HFFc6 (cell line): ENCODE results near the gene ADAMTS9. TPM values are rescaled to one million over a fixed set of nuclear protein-coding genes. Genes with fewer than 3 reads are reported as not detected.

Source experiments
- DNase-seq: peaks from one replicate; pipeline ENCODE4 v3.0.0-alpha.2; 2018
- H3K27ac Mint-ChIP-seq: 2 replicates; pipeline ENCODE4 v1.8.0; 2020; ENCODE audit warnings: mild to moderate bottlenecking, mixed read lengths
- H3K27me3 Mint-ChIP-seq: 2 replicates; pipeline ENCODE4 v1.8.0; 2021; ENCODE audit warnings: mild to moderate bottlenecking, moderate library complexity, mixed read lengths; ENCODE audit not compliant: insufficient read depth
- H3K36me3 Mint-ChIP-seq: 2 replicates; pipeline ENCODE4 v1.8.0; 2021; ENCODE audit warnings: low read depth, mixed read lengths
- H3K4me1 Mint-ChIP-seq: 2 replicates; pipeline ENCODE4 v1.8.0; 2020; ENCODE audit warnings: low read depth, mixed read lengths
- H3K4me3 Mint-ChIP-seq: 2 replicates; pipeline ENCODE4 v1.8.0; 2020; ENCODE audit warnings: mild to moderate bottlenecking, moderate library complexity, mixed read lengths
- H3K9me3 Mint-ChIP-seq: 2 replicates; pipeline ENCODE4 v1.8.0; 2020; ENCODE audit warnings: mild to moderate bottlenecking, mixed read lengths
- CTCF ChIP-seq: fragments of 200-600 bp; sonication (generic); IDR thresholded peaks from 2 replicates; pipeline ENCODE4 v1.5.0; 2021; ENCODE audit warnings: antibody characterized with exemption, mild to moderate bottlenecking
- long read RNA-seq: library from polyadenylated mRNA; unstranded; transcript quantifications from one replicate; pipeline ENCODE4 v2.0.0, GENCODE V29; 2019
- total RNA-seq, 6 experiments: library from RNA; stranded (reverse); fragmentation: NEBNext Ultra II Directional; extraction: Animal tissue kit (Norgen Biotek cat#: 25700); gene quantifications; 2 replicates in 1 of 6; 3 replicates in 5 of 6; pipeline ENCODE4 v1.2.3, GENCODE V29; 2021

Gene ADAMTS9
- under 1 TPM in 5 of 6 experiments, not detected in 1; 0.07 to 0.14 (median 0.12) TPM for total RNA-seq
- long read RNA-seq: 0 reads

- Mint-ChIP-seq H3K36me3 (no peaks in the 10 kb centered on the region), H3K4me1 (peaks cover 28% of the 10 kb centered on the region), H3K27me3 (peaks cover 18% of the 10 kb centered on the region), H3K4me3 (peak within 1 kb of the TSS; percentile 90), H3K9me3 (no peaks in the 10 kb centered on the region), H3K27ac (no peak within 1 kb of the TSS)
- no peak for TF ChIP-seq CTCF
- no peak for DNase-seq
Measured at GRCh38 chr3:64687781-64688604, at the start of gene ADAMTS9. Gene ADAMTS9 (minus strand): TSS chr3:64688000. CDS start chr3:64687657, 343 bp downstream.

- no peak overlapping the region for H3K4me3 Mint-ChIP-seq
- H3K27me3 Mint-ChIP-seq: peaks cover 3% of the 10 kb centered on the region; the same call in 1 of the 2 replicates
- peaks cover 6% of the 10 kb centered on the region; the same call in 1 of the 2 replicates for H3K9me3 Mint-ChIP-seq
- no peaks in the 10 kb centered on the region for H3K36me3 Mint-ChIP-seq
- no peak overlapping the region for H3K27ac Mint-ChIP-seq
- DNase-seq: no peak
- no peaks in the 10 kb centered on the region for H3K4me1 Mint-ChIP-seq
- no peak for TF ChIP-seq CTCF
Measured at GRCh38 chr3:64732576-64732975, 44.8 kb upstream of the ADAMTS9 start.

- Mint-ChIP-seq H3K27me3 (peaks cover 3% of the 10 kb centered on the region; the same call in 1 of the 2 replicates), H3K9me3 (peaks cover 4% of the 10 kb centered on the region; the same call in 1 of the 2 replicates), H3K27ac (no peak overlapping the region), H3K36me3 (no peaks in the 10 kb centered on the region), H3K4me3 (no peak overlapping the region), H3K4me1 (no peaks in the 10 kb centered on the region)
- no peak for TF ChIP-seq CTCF
- DNase-seq: no peak
Measured at GRCh38 chr3:64730681-64731080, 42.9 kb upstream of the ADAMTS9 start.

GRCh38 chr3:64728994-64729393 is 41.2 kb upstream of the ADAMTS9 start:
- Mint-ChIP-seq H3K4me1 (no peaks in the 10 kb centered on the region), H3K4me3 (no peak overlapping the region), H3K27ac (no peak overlapping the region), H3K27me3 (peaks cover 6% of the 10 kb centered on the region), H3K9me3 (peaks cover under 1% of the 10 kb centered on the region; the same call in 1 of the 2 replicates), H3K36me3 (no peaks in the 10 kb centered on the region)
- TF ChIP-seq CTCF: no peak
- DNase-seq: no peak

GRCh38 chr3:64728428-64728827 is 40.6 kb upstream of the ADAMTS9 start:
- H3K27ac Mint-ChIP-seq: no peak overlapping the region
- DNase-seq: no peak
- H3K36me3 Mint-ChIP-seq: no peaks in the 10 kb centered on the region
- H3K9me3 Mint-ChIP-seq: no peaks in the 10 kb centered on the region
- H3K27me3 Mint-ChIP-seq: peaks cover 6% of the 10 kb centered on the region
- no peak overlapping the region for H3K4me3 Mint-ChIP-seq
- no peaks in the 10 kb centered on the region for H3K4me1 Mint-ChIP-seq
- no peak for TF ChIP-seq CTCF
